Fibroblast of skin of back (primary cell): Measurements from ENCODE around the gene RETREG1.

Experiments used
- DNase-seq: peaks from one replicate; pipeline ENCODE4 v3.0.0-alpha.2; 2013

Gene RETREG1

GRCh38 chr5:16579142-16579847 is 37.5 kb downstream of the RETREG1 start:
- peak; percentile 9 for DNase-seq

- peak; percentile 44 for DNase-seq
These were observed 38.3 kb downstream of the RETREG1 start for GRCh38 chr5:16578474-16578883.

- DNase-seq, result no peak
These were observed 39.1 kb downstream of the RETREG1 start for GRCh38 chr5:16577677-16578076.

DNA sequence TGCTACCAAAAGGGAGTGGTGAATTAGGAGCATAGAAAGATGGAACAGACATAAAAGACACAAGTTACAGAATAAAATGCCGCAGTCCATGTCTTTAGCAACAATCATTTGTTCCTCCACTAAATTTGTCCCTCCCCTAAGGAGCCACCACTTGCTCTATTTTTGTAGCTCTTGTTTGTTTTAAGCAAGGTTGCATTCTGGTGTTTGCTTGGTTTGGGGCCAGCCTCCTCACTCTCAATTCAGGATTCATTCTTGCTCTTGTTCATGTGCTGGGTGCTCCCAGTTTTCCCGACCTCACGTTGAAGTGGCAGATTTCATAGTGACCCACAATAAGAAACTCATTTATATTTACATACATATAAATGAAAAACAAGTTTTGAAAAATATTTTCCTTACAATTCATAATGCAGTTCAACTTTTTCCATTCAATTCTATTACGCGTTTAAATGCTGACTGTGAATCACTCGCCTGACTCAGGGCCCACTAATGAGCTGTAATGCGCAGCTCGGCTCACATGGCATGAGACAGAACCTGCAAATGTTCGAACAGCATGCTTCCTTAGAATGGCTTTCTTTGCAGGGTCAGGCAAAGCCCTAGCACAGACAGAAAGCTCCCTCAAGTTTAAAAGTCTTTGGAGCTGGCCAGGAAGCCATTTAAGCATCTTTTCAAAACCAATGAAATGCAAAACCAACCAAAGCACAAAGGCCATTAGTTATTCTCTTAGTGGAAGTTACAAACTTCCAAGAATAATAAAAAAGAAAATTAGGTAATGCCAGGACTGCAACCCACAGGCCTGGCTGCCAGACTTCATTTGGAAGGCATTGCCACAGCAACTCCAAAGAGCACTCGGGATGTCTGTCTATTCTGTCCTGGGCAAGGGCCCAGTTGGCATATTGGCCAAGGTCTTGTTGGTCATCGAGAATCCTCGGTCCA is 41.7 kb downstream of the RETREG1 start:
- DNase-seq, result peak; percentile 78

GRCh38 chr5:16573401-16573800 is 43.4 kb downstream of the RETREG1 start:
- DNase-seq, result no peak

DNA sequence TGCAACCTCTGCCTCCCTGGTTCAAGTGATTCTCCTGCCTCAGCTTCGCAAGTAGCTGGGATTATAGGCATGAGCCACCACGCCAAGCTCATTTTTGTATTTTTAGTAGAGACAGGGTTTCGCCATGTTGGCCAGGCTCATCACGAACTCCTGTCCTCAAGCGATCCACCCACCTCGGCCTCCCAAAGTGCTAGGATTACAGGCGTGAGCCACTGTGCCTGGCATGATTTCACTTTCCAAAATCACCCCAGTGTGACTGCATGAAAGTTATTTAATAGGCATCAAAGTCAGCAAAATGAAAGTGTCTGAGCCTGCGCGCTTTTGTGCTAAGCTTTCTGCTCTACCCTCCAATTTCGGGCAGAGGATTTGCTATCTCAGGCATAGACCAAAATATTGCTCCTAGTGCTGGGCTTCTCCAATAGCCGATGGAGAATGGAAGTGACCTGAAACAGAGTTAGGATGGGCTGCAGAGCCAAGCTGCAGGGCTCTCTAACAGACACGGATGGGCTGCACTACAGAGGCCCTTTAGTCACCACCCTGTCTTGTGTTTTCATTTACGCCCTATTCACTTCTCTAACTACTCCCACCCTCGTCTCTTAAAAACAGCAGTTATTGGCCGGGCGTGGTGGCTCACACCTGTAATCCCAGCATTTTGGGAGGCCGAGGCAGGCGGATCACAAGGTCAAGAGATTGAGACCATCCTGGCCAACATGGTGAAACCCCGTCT is 44.3 kb downstream of the RETREG1 start:
- no peak for DNase-seq

DNA sequence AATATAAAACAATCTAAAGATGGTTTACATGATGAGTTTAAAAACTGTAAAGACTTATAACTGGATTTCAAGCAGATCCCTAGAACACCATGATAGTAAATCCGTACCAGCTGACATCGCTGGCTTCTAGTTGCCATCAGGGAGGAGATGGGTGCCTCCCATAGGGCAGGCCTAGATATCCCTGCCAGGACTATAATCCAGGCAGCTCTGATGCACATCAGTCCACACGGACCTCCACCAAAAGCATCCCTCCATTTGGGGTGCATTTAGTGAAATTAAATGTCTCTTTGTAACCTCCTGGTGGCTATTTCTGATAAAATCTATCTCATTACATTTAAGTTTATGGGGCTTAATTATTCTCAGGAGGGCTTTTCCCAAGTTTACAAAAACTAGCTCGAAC is 45.8 kb downstream of the RETREG1 start:
- DNase-seq, result no peak

DNA sequence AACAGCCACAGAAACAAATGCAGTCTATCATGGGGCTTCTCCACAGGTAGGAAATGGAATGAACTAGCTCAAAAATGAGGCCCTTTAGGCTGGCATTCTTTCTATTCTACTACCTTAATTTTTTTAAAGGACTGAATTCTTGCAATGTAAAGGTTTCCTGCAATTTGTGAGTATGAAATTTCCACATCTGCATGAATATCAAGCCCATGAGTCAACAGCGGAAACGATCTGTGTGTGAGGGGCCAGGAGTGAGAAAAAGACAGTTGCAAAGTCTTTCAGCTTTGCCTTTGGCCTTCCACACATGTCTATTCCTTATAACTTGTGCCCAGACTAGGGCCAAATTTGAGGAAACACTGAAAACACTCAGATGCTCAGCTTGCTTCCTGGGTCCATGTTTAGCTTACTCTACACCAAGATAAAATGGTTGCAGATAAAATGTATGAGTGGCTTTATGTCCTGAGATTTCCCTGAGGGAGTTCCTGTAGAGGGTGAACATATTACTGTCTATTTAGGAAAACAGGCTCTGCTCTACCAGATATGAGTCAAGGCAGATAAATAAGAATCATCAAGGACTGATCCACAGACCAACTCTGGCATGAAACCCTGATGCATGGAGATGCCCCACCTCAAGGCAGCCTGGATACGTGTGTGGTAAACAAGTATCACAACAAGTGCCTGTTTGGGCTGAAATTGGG is 46.5 kb downstream of the RETREG1 start:
- peak; percentile 29 for DNase-seq

DNA sequence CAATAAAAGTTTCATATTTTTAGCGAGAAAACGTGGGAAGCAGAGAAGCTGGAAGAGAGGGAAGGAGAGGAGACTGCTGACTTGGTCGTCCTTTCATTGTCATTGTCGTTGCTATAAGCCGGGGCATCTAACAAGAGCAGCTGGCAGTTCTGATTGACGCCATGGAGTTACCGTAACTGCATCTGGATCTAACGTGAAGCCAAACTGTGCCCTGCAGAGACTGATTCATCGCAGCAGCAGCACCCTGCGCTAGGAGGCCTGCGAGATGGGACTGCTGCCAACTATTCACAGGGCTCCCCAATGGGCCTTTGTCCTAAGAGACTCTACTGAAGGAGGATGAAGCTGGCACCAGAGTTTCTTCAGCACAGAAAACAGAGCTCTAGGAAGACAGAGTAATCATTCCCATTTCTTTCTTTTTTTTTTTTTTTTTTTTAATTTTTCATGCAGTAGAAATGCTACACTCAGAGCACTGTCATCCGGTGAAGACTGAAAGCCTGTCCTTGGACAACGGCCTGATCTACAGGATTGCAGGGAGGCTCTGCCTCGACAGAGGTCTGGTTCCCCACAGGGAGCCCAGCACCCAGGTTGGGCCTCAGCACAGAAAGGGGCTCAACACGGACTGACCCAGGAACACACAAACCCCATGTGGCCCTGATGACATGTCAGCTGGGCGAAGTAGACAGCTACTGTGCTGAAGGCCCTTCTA is 47.8 kb downstream of the RETREG1 start:
- DNase-seq, result peak; percentile 56

DNA sequence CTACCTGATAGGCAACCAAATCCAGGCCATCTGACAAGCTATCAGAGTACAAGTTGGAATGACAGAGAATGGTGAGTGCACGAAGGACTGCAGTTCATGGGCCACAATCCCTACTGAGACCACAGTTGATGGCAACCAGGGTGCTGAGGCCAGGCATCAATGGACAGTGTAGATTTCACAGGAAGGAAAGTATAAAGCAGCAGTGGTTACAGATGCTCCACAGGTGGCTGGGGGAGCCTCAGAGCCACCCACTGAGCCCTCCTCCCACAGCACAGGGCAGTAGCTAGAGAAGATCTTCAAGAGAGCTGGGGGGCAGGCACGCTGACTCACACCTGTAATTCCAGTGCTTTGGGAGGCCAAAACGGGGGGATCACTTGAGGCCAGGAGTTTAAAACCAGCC is 49.4 kb downstream of the RETREG1 start:
- no peak for DNase-seq

- DNase-seq, result no peak
These were observed 51.7 kb downstream of the RETREG1 start for GRCh38 chr5:16565118-16565517.

- DNase-seq, result no peak
These were observed 52.4 kb downstream of the RETREG1 start for GRCh38 chr5:16564248-16564867.

DNA sequence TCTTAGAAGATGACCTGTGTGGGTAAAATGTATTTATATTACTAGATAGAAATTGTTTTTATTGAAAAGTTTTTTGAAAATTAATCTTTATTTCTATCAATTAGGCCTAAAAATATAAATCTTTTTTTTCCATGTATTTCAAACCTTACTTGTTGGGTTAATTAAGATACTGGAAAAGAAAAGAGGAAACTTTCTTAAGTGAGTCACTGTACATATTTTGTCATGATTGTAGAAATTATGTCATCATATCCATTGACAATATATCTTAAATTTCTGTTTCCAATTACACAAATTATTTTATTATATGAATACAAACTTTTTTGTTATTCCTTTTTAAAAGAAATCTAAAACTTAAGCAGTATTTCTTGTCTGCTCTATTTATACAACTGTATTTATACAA is 53.1 kb downstream of the RETREG1 start:
- DNase-seq, result no peak

GRCh38 chr5:16561660-16562059 is 55.1 kb downstream of the RETREG1 start:
- no peak for DNase-seq

GRCh38 chr5:16559702-16560101 is 57.1 kb downstream of the RETREG1 start:
- no peak for DNase-seq

DNA sequence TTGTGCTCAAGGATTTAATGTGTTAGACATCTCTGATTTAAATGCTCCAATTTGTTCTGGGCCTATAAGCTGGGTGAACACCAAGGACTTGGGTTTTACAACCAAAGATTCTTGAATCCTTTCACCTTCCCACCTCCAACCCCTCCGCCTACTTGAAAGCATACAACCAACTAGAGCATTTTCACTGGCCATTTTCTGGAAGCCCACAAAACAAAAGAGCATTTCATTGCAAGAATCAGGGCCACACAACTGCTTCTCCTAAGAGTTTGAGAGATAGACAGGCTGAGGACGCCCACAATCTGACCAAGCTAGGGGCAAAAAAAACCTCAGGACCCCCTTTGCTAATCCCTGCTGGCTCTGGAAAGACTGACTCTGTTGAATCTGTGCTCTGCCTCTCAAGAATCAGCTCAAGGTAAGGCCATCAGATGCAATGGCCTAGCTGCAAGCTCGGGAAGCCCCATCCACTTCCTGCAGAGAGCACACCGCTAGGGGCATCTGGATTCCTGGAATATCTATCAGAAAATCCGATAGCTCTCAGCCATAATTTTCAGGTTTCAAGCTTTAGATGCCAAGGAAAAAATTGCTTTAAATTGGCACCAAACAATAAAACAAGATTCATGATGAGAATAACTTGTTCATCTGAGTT is 57.7 kb downstream of the RETREG1 start:
- DNase-seq, result no peak

DNA sequence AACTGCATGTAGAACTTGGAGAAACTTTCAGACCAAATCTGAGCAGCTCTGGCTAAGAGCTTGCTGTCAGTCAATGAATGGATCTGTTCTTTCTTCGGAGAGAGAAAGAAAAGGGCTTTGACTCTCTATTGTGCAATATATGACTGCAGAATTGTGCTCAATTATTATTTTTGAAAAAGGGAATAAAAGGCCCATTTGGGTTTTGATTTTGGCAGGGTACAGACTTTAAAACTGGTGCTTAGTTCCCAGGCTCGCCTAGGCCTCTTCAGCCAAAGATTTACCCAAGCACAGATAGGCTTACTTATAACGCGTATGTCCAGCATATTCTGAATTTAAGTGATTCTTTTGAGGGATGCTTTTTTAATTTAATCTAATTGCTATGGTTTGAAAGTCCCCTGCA is 59.3 kb downstream of the RETREG1 start:
- no peak for DNase-seq

GRCh38 chr5:16554110-16554509 is 62.7 kb downstream of the RETREG1 start:
- DNase-seq, result no peak

GRCh38 chr5:16552666-16553343 is 64.0 kb downstream of the RETREG1 start:
- DNase-seq, result peak; percentile 66

GRCh38 chr5:16551628-16552027 is 65.2 kb downstream of the RETREG1 start:
- DNase-seq, result no peak
